K562 (cell line): ENCODE measurements around the gene SYNGR4. TPM values are rescaled to one million over a fixed set of nuclear protein-coding genes. Genes with fewer than 3 reads are reported as not detected.

Source experiments
- ATF4 ChIP-seq: fragments of 450-650 bp; formaldehyde crosslinking; IDR thresholded peaks from 2 replicates; pipeline ENCODE4 v1.4.0; 2022; ENCODE audit warnings: mild to moderate bottlenecking, moderate library complexity
- BCOR ChIP-seq: fragments of 450-650 bp; IDR thresholded peaks from 2 replicates; pipeline ENCODE4 v1.6.1; 2016
- CBX2 ChIP-seq: fragments of 200-600 bp; sonication (generic); IDR thresholded peaks from one replicate; pipeline ENCODE4 v1.6.1; 2012; ENCODE audit warnings: mild to moderate bottlenecking, low read length, inconsistent platforms; ENCODE audit not compliant: insufficient read depth, poor library complexity, severe bottlenecking
- CREB3 ChIP-seq: fragments of 450-650 bp; conservative IDR thresholded peaks from 2 replicates; pipeline ENCODE4 v1.6.1; 2016; ENCODE audit warnings: missing genetic modification characterization, low read depth, mild to moderate bottlenecking, missing compliant biosample characterization, moderate library complexity
- DNMT1 ChIP-seq: fragments of 450-650 bp; IDR thresholded peaks from 2 replicates; pipeline ENCODE4 v1.6.1; 2016; ENCODE audit warnings: antibody characterized with exemption, mild to moderate bottlenecking
- DPF2 ChIP-seq: fragments of 450-650 bp; IDR thresholded peaks from 2 replicates; pipeline ENCODE4 v1.6.1; 2016
- E2F3 ChIP-seq: fragments of 250-450 bp; sonication (Bioruptor Pico); IDR thresholded peaks from 2 replicates; pipeline ENCODE4 v1.4.0; 2020; ENCODE audit warnings: mild to moderate bottlenecking
- ETV1 ChIP-seq: fragments of 450-650 bp; conservative IDR thresholded peaks from 2 replicates; pipeline ENCODE4 v1.6.1; 2016; ENCODE audit warnings: missing genetic modification characterization, control low read depth, low read depth, missing compliant biosample characterization
- GATA2 ChIP-seq: sonication (generic); formaldehyde crosslinking; IDR thresholded peaks from 2 replicates; pipeline ENCODE4 v1.4.0; 2020; ENCODE audit warnings: mild to moderate bottlenecking, missing genetic modification reagents
- MXI1 ChIP-seq: IDR thresholded peaks from 2 replicates; pipeline ENCODE4 v1.6.1; 2011; ENCODE audit warnings: low read depth, mild to moderate bottlenecking, improper control_type of control experiment, low read length
- NELFE ChIP-seq: IDR thresholded peaks from 2 replicates; pipeline ENCODE4 v1.6.1; 2011; ENCODE audit warnings: mild to moderate bottlenecking; ENCODE audit not compliant: insufficient read depth, insufficient read length
- POLR2AphosphoS2 ChIP-seq: IDR thresholded peaks from 2 replicates; pipeline ENCODE4 v1.6.1; 2012; ENCODE audit warnings: low read length, improper control_type of control experiment
- POLR2H ChIP-seq: IDR thresholded peaks from 2 replicates; pipeline ENCODE4 v1.6.1; 2016; ENCODE audit warnings: missing genetic modification characterization, low read depth, mild to moderate bottlenecking, control low read depth, missing compliant biosample characterization, moderate library complexity
- RBFOX2 ChIP-seq: fragments of 200-400 bp; formaldehyde crosslinking; IDR thresholded peaks from 2 replicates; pipeline ENCODE4 v1.6.1; 2017; ENCODE audit warnings: low read depth, mild to moderate bottlenecking, low read length, moderate library complexity
- RCOR1 ChIP-seq, 2 experiments: IDR thresholded peaks; 2 replicates each; pipeline ENCODE4 v1.6.1; 2012; ENCODE audit warnings: low read depth in 2 of 2, low read length in 2 of 2, borderline replicate concordance in 1 of 2, improper control_type of control experiment in 1 of 2
- SNAPC5 ChIP-seq: fragments of 250-450 bp; sonication (Bioruptor Pico); IDR thresholded peaks from 2 replicates; pipeline ENCODE4 v1.8.0; 2021; ENCODE audit warnings: moderate library complexity, mild to moderate bottlenecking, inconsistent platforms
- TAF1 ChIP-seq: IDR thresholded peaks from 2 replicates; pipeline ENCODE4 v1.6.1; 2011; ENCODE audit warnings: mild to moderate bottlenecking, low read length, moderate library complexity; ENCODE audit not compliant: insufficient read depth, control insufficient read depth, severe bottlenecking; ENCODE audit errors: extremely low read depth
- TOE1 ChIP-seq, 2 experiments: fragments of 450-650 bp in 1 of 2; sonication (generic) in 1 of 2; formaldehyde crosslinking in 1 of 2; IDR thresholded peaks; 2 replicates each; pipeline versions ENCODE4 v1.7.1 to v1.8.0; 2016 to 2022; ENCODE audit warnings: borderline replicate concordance in 2 of 2, mild to moderate bottlenecking in 2 of 2, antibody characterized with exemption in 1 of 2, inconsistent platforms in 1 of 2, low read depth in 1 of 2, missing genetic modification reagents in 1 of 2, moderate library complexity in 1 of 2
- ZBTB43 ChIP-seq: sonication (generic); formaldehyde crosslinking; IDR thresholded peaks from 2 replicates; pipeline ENCODE4 v1.8.0; 2023; ENCODE audit warnings: mild to moderate bottlenecking, missing genetic modification reagents
- ZKSCAN1 ChIP-seq: fragments of 150-350 bp; IDR thresholded peaks from 2 replicates; pipeline ENCODE4 v1.6.1; 2016; ENCODE audit warnings: low read depth, low read length
- ZNF146 ChIP-seq: IDR thresholded peaks from one replicate; pipeline ENCODE4 v1.6.1; 2018; ENCODE audit warnings: missing compliant biosample characterization; ENCODE audit not compliant: unreplicated experiment
- ZNF197 ChIP-seq: fragments of 200-800 bp; sonication (Bioruptor generic); IDR thresholded peaks from 2 replicates; pipeline ENCODE4 v1.6.1; 2016; ENCODE audit warnings: low read depth, missing genetic modification characterization, missing compliant biosample characterization
- ZNF263 ChIP-seq: sonication (generic); formaldehyde crosslinking; IDR thresholded peaks from 2 replicates; pipeline ENCODE4 v1.8.0; 2022; ENCODE audit warnings: mild to moderate bottlenecking, missing genetic modification reagents, borderline replicate concordance
- ZNF41 ChIP-seq: fragments of 250-450 bp; sonication (Bioruptor Pico); conservative IDR thresholded peaks from 2 replicates; pipeline ENCODE4 v1.4.0; 2020; ENCODE audit warnings: mild to moderate bottlenecking
- ZNF444 ChIP-seq: fragments of 250-450 bp; sonication (Bioruptor Pico); IDR thresholded peaks from 2 replicates; pipeline ENCODE4 v1.4.0; 2020; ENCODE audit warnings: mild to moderate bottlenecking, moderate library complexity
- ZNF699 ChIP-seq: fragments of 250-450 bp; sonication (Bioruptor Pico); IDR thresholded peaks from 2 replicates; pipeline ENCODE4 v1.8.0; 2021; ENCODE audit warnings: mild to moderate bottlenecking, moderate library complexity; ENCODE audit not compliant: insufficient replicate concordance
- polyA plus RNA-seq, 8 experiments: library from polyadenylated mRNA; depleted of rRNA in 4 of 8; stranded (reverse) in 5 of 8; unstranded in 3 of 8; fragments of >200 nt; fragmentation: Nextera tagmentation in 2 of 8; fragmentation: Illumina TruSeq in 1 of 8; extraction: Ambion mirVana in 2 of 8; extraction: Trizol in 1 of 8; gene quantifications; 2 replicates each; pipeline versions ENCODE4 v1.2.1 to v1.2.3, GENCODE V29; 2011 to 2014; ENCODE audit warnings: inconsistent platforms in 1 of 8, missing spikeins in 1 of 8
- total RNA-seq, 7 experiments: library from RNA; depleted of rRNA in 6 of 7; stranded (reverse); fragments of >200 nt in 6 of 7; fragmentation: Illumina TruSeq in 2 of 7; extraction: Trizol in 2 of 7; gene quantifications; 2 replicates each; pipeline versions ENCODE4 v1.2.1 to v1.2.3, GENCODE V29; 2011 to 2021; ENCODE audit warnings: low replicate concordance in 1 of 7

The SYNGR4 gene
- total and polyA plus RNA-seq, 9 of the 15 experiments (the other 6 are each of a cell fraction or from before 2014, with no cell fraction given), result 0.07 to 0.14 TPM; not detected in 7

GRCh38 chr19:48418317-48419064 lies 54.3 kb downstream of the SYNGR4 start (continued):
- TF ChIP-seq ZBTB43 (CRISPR knock-in tag) (no peak), SNAPC5 (CRISPR knock-in tag) (no peak), RCOR1 (IDR thresholded peaks at IDR 0.05; ENCODE audit: borderline replicate concordance in 1 of 2, low read depth in 2 of 2, low read length in 2 of 2) (peak in 1 of 2 experiments; percentile 61; a peak in 1 of 4 replicates), ZKSCAN1 (no peak), ZNF146 (CRISPR knock-in tag) (no peak), ZNF41 (CRISPR knock-in tag) (no peak), POLR2AphosphoS2 (no peak), ZNF263 (CRISPR knock-in tag) (peak; percentile 77; the same call in 1 of the 2 replicates), RBFOX2 (no peak), CREB3 (tag) (no peak), BCOR (no peak), CBX2 (no peak), TOE1 (IDR thresholded peaks at IDR 0.05; ENCODE audit: borderline replicate concordance) (no peak), TOE1 (CRISPR knock-in tag; IDR thresholded peaks at IDR 0.05; ENCODE audit: borderline replicate concordance, low read depth) (no peak), GATA2 (CRISPR knock-in tag) (peak; percentile 44; the same call in 1 of the 2 replicates), ATF4 (CRISPR knock-in tag) (no peak), TAF1 (no peak), POLR2H (tag) (no peak), E2F3 (CRISPR knock-in tag) (no peak), ZNF444 (CRISPR knock-in tag) (no peak), ETV1 (tag) (no peak), DPF2 (peak; percentile 46; the same call in 1 of the 2 replicates), DNMT1 (no peak), ZNF197 (CRISPR knock-in tag) (no peak), MXI1 (no peak), NELFE (no peak), ZNF699 (CRISPR knock-in tag) (no peak)
